Measurements from ENCODE around the gene SNCA. TPM values are rescaled to one million over a fixed set of nuclear protein-coding genes. Genes with fewer than 3 reads are reported as not detected.

The SNCA gene
- polyA plus RNA-seq, 2 of the 4 experiments (the other 2 are of a cell fraction), result 0.13 to 0.37 TPM

- TF ChIP-seq PBX3 (IDR thresholded peaks at IDR 0.05), result no peak
Observed at GRCh38 chr4:89741768-89742167, 95.2 kb downstream of the SNCA start (continued).

- Histone ChIP-seq H3K4me2 (no peak overlapping the region), H3K4me1 (no peaks in the 10 kb centered on the region), H3K27ac (no peak overlapping the region), H3K9me3 (no peaks in the 10 kb centered on the region), H3K4me3 (no peak overlapping the region)
- no peak for FAIRE-seq
- TF ChIP-seq CHD2 (IDR thresholded peaks at IDR 0.05; ENCODE audit: low read length, partially characterized antibody), result no peak
- no peak for TF ChIP-seq ESRRA (IDR thresholded peaks at IDR 0.05; ENCODE audit: borderline replicate concordance, low read length)
- no peak for TF ChIP-seq NR3C1 (IDR thresholded peaks at IDR 0.05)
- no peak for TF ChIP-seq ZSCAN20 (CRISPR knock-in tag; IDR thresholded peaks at IDR 0.05)
- POLR2A ChIA-PET, result no interaction called here
- CTCF ChIA-PET, result no interaction called here
- ATAC-seq, result no peak
- 42% methylated on average over 4 of the region's 4 CpGs for WGBS (ENCODE audit: missing lambda C conversion rate)
- no peak for DNase-seq (ENCODE audit: low read depth in 1 of 2, low spot score in 1 of 2)
Observed at GRCh38 chr4:89739311-89739988, 97.5 kb downstream of the SNCA start.

- ChIA-PET POLR2A (no interaction called here), CTCF (no interaction called here)
- H3K9me3 ChIP-seq, result no peaks in the 10 kb centered on the region
- H3K27ac ChIP-seq, result no peak overlapping the region
- ATAC-seq (no peak), FAIRE-seq (no peak), DNase-seq (ENCODE audit: low read depth in 1 of 2, low spot score in 1 of 2) (no peak)
- H3K4me2 ChIP-seq, result no peak overlapping the region
- H3K4me1 ChIP-seq, result no peaks in the 10 kb centered on the region
- 26% methylated on average over 2 of the region's 2 CpGs for WGBS (ENCODE audit: missing lambda C conversion rate)
- TF ChIP-seq FOSB (CRISPR knock-in tag; IDR thresholded peaks at IDR 0.05) (no peak), ELK1 (IDR thresholded peaks at IDR 0.05; ENCODE audit: low read depth, low read length) (no peak), TP53 (CRISPR knock-in tag; IDR thresholded peaks at IDR 0.05) (no peak), ZC3H11A (IDR thresholded peaks at IDR 0.05) (no peak), ESRRA (IDR thresholded peaks at IDR 0.05; ENCODE audit: borderline replicate concordance, low read length) (no peak), CTCF (IDR thresholded peaks at IDR 0.05) (no peak), MAX (IDR thresholded peaks at IDR 0.05) (no peak), ZFP36 (IDR thresholded peaks at IDR 0.05; ENCODE audit: borderline replicate concordance, partially characterized antibody) (no peak), POLR2A (IDR thresholded peaks at IDR 0.05; ENCODE audit: low read length) (no peak), RFX5 (IDR thresholded peaks at IDR 0.05) (no peak), USF2 (IDR thresholded peaks at IDR 0.05) (no peak), TFCP2L1 (CRISPR knock-in tag; IDR thresholded peaks at IDR 0.05) (no peak), PHF8 (IDR thresholded peaks at IDR 0.05; ENCODE audit: borderline replicate concordance, low read depth) (no peak), JUN (IDR thresholded peaks at IDR 0.05) (no peak), CBX2 (IDR thresholded peaks at IDR 0.05; ENCODE audit: borderline replicate concordance, low read depth) (no peak), SREBF2 (IDR thresholded peaks at IDR 0.05) (no peak), CEBPB (IDR thresholded peaks at IDR 0.05) (no peak)
- no peak overlapping the region for H3K4me3 ChIP-seq
Observed at GRCh38 chr4:89737888-89738287, 99.1 kb downstream of the SNCA start.
